HepG2 (cell line): ENCODE measurements around the gene MTA2. TPM values are rescaled to one million over a fixed set of nuclear protein-coding genes. Genes with fewer than 3 reads are reported as not detected.

Experiments
- DDIT3 ChIP-seq: sonication (generic); formaldehyde crosslinking; IDR thresholded peaks from 2 replicates; pipeline ENCODE4 v1.4.0; 2020; ENCODE audit warnings: mild to moderate bottlenecking, missing genetic modification reagents
- FOXA1 ChIP-seq, 2 experiments: fragments of 450-650 bp in 1 of 2; sonication (generic) in 1 of 2; formaldehyde crosslinking in 1 of 2; IDR thresholded peaks; 2 replicates each; pipeline versions ENCODE4 v1.4.0 to v1.6.1; 2016 to 2020; ENCODE audit warnings: missing genetic modification reagents in 1 of 2
- GATAD2A ChIP-seq: IDR thresholded peaks from 2 replicates; pipeline ENCODE4 v1.6.1; 2016
- IKZF1 ChIP-seq: fragments of 450-650 bp; IDR thresholded peaks from 2 replicates; pipeline ENCODE4 v1.7.1; 2016
- IRF9 ChIP-seq: sonication (generic); formaldehyde crosslinking; IDR thresholded peaks from 2 replicates; pipeline ENCODE4 v1.8.0; 2022; ENCODE audit warnings: missing genetic modification reagents, mild to moderate bottlenecking, borderline replicate concordance
- JUNB ChIP-seq: sonication (generic); formaldehyde crosslinking; IDR thresholded peaks from 2 replicates; pipeline ENCODE4 v1.8.0; 2022; ENCODE audit warnings: missing genetic modification reagents, mild to moderate bottlenecking, borderline replicate concordance
- KLF15 ChIP-seq: sonication (generic); formaldehyde crosslinking; IDR thresholded peaks from 2 replicates; pipeline ENCODE4 v1.8.1; 2023; ENCODE audit warnings: borderline replicate concordance, mild to moderate bottlenecking, inconsistent platforms, missing genetic modification reagents, mixed read lengths
- NCOR1 ChIP-seq: fragments of 200-600 bp; sonication (generic); IDR thresholded peaks from 2 replicates; pipeline ENCODE4 v1.7.0; 2017; ENCODE audit warnings: antibody characterized with exemption, low read length, borderline replicate concordance
- NR3C1 ChIP-seq: sonication (generic); formaldehyde crosslinking; IDR thresholded peaks from 2 replicates; pipeline ENCODE4 v1.4.0; 2020; ENCODE audit warnings: missing genetic modification reagents
- PAX8 ChIP-seq: sonication (generic); formaldehyde crosslinking; IDR thresholded peaks from 2 replicates; pipeline ENCODE4 v1.8.0; 2022; ENCODE audit warnings: mild to moderate bottlenecking, missing genetic modification reagents, borderline replicate concordance
- POLR2AphosphoS2 ChIP-seq: IDR thresholded peaks from 2 replicates; pipeline ENCODE4 v1.6.1; 2011; ENCODE audit warnings: low read depth, low read length, improper control_type of control experiment
- RXRB ChIP-seq: IDR thresholded peaks from 2 replicates; pipeline ENCODE4 v1.6.1; 2016; ENCODE audit warnings: borderline replicate concordance, missing genetic modification reagents, missing compliant biosample characterization
- SNAPC2 ChIP-seq: sonication (generic); formaldehyde crosslinking; IDR thresholded peaks from 2 replicates; pipeline ENCODE4 v1.8.1; 2022; ENCODE audit warnings: mild to moderate bottlenecking, missing genetic modification reagents
- SRF ChIP-seq: IDR thresholded peaks from 2 replicates; pipeline ENCODE4 v1.6.1; 2011; ENCODE audit warnings: mild to moderate bottlenecking, low read depth, low read length, moderate library complexity
- STAG1 ChIP-seq: sonication (generic); formaldehyde crosslinking; IDR thresholded peaks from 2 replicates; pipeline ENCODE4 v1.4.0; 2020; ENCODE audit warnings: missing genetic modification reagents
- SYNCRIP ChIP-seq: fragments of 200-400 bp; formaldehyde crosslinking; IDR thresholded peaks from 2 replicates; pipeline ENCODE4 v1.6.1; 2018; ENCODE audit warnings: mild to moderate bottlenecking, low read depth, low read length; ENCODE audit not compliant: insufficient read depth
- ZFP36L2 ChIP-seq: sonication (generic); formaldehyde crosslinking; IDR thresholded peaks from 2 replicates; pipeline ENCODE4 v1.4.0; 2020; ENCODE audit warnings: missing genetic modification reagents
- ZMYM4 ChIP-seq: sonication (generic); formaldehyde crosslinking; IDR thresholded peaks from 2 replicates; pipeline ENCODE4 v1.8.1; 2023; ENCODE audit warnings: mild to moderate bottlenecking, missing genetic modification reagents
- ZNF234 ChIP-seq: sonication (generic); formaldehyde crosslinking; conservative IDR thresholded peaks from 2 replicates; pipeline ENCODE4 v1.5.1; 2020; ENCODE audit warnings: mild to moderate bottlenecking, missing genetic modification reagents
- ZNF24 ChIP-seq: fragments of 450-650 bp; IDR thresholded peaks from 2 replicates; pipeline ENCODE4 v1.6.1; 2017; ENCODE audit warnings: antibody characterized with exemption, mild to moderate bottlenecking
- ZNF383 ChIP-seq: sonication (generic); formaldehyde crosslinking; IDR thresholded peaks from 2 replicates; pipeline ENCODE4 v1.4.0; 2020; ENCODE audit warnings: missing genetic modification reagents, mild to moderate bottlenecking, borderline replicate concordance
- ZNF674 ChIP-seq: sonication (generic); formaldehyde crosslinking; IDR thresholded peaks from 2 replicates; pipeline ENCODE4 v1.5.0; 2020; ENCODE audit warnings: low read depth, mild to moderate bottlenecking, missing genetic modification reagents
- ZNF746 ChIP-seq: sonication (generic); formaldehyde crosslinking; IDR thresholded peaks from 2 replicates; pipeline ENCODE4 v1.8.0; 2022; ENCODE audit warnings: mild to moderate bottlenecking, missing genetic modification reagents
- ZZZ3 ChIP-seq: sonication (generic); formaldehyde crosslinking; IDR thresholded peaks from 2 replicates; pipeline ENCODE4 v1.4.0; 2020; ENCODE audit warnings: missing genetic modification reagents, mild to moderate bottlenecking, borderline replicate concordance
- polyA plus RNA-seq, 8 experiments: library from polyadenylated mRNA; depleted of rRNA in 3 of 8; stranded (reverse) in 7 of 8; unstranded in 1 of 8; fragments of >200 nt; fragmentation: Illumina TruSeq in 4 of 8; extraction: Trizol in 4 of 8; gene quantifications; 2 replicates each; pipeline versions ENCODE4 v1.2.1 to v1.2.3, GENCODE V29; 2011 to 2016; ENCODE audit warnings: low read depth in 4 of 8, missing spikeins in 1 of 8, mixed read lengths in 1 of 8; ENCODE audit not compliant: insufficient read depth in 1 of 8
- total RNA-seq, 5 experiments: library from RNA; depleted of rRNA; stranded (reverse); fragments of >200 nt; fragmentation: Illumina TruSeq; extraction: Trizol; gene quantifications; 2 replicates each; pipeline ENCODE4 v1.2.3, GENCODE V29; 2016; ENCODE audit warnings: low read depth in 1 of 5
- TF ChIP-seq, protein P1 (sequence below): sonication (generic); formaldehyde crosslinking; IDR thresholded peaks from 2 replicates; pipeline ENCODE4 v1.4.0; 2020; ENCODE audit warnings: missing genetic modification reagents

The MTA2 gene
- total and polyA plus RNA-seq, 2 of the 13 experiments (the other 11 are each of a cell fraction or from before 2014, with no cell fraction given): 14.0 to 70.0 TPM

DNA sequence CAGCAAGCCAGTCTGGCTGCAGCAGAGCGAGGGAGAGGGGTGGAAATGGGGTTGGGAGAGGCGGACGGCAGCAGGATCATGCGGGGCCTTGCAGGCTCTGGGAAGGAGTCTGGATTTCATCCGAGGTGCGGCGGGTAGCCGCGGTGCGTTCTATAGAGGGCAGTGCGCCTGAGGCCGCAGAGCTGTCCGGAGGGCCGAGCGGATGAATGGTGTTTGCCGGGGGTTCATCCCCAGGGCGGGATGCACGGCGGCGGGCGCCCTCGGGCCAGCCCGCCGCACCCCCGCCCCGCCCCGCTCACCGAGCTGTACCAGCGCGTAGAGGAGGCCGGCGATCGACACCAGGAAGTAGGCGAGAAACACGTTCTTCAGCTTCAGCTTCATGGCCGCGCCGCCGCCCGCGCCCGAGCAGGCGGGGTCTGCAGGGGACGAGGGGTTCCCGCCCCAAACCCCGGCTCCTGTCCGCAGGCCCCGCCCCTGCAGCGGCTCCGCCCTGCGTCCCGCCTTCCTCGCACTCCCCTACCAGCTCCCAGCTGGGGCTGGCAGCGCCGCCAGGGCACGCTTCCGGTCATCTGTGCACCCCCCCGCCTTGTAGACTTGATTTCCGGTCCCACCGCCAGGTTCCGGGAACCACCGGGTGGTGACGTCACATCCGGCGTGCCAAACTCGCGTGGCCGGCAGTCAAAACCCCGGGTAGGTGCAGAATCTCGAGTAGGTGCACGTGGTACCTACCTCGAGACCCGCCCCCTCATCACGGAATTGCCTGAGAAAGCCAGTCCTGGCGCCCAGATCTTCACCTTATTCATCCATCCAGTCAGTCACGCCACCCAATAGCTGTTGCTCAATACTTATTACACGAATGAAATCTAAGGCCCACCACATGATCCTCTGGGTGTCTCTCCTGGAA lies 20.2 kb upstream of the MTA2 start, which contains the start of gene B3GAT3 (continued):
- no peak for TF ChIP-seq ZZZ3 (CRISPR knock-in tag)
- TF ChIP-seq, protein P1, sequence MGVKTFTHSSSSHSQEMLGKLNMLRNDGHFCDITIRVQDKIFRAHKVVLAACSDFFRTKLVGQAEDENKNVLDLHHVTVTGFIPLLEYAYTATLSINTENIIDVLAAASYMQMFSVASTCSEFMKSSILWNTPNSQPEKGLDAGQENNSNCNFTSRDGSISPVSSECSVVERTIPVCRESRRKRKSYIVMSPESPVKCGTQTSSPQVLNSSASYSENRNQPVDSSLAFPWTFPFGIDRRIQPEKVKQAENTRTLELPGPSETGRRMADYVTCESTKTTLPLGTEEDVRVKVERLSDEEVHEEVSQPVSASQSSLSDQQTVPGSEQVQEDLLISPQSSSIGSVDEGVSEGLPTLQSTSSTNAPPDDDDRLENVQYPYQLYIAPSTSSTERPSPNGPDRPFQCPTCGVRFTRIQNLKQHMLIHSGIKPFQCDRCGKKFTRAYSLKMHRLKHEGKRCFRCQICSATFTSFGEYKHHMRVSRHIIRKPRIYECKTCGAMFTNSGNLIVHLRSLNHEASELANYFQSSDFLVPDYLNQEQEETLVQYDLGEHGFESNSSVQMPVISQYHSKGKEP: no peak
- TF ChIP-seq POLR2AphosphoS2: 0 out of 2 replicates have a peak, but pooled peaks have one; percentile 82
- no peak for TF ChIP-seq DDIT3 (CRISPR knock-in tag)
- TF ChIP-seq FOXA1 (IDR thresholded peaks at IDR 0.05): no peak
- TF ChIP-seq FOXA1 (CRISPR knock-in tag; IDR thresholded peaks at IDR 0.05): no peak
- no peak for TF ChIP-seq ZNF234 (CRISPR knock-in tag)
- TF ChIP-seq NCOR1: peak; percentile 44; the same call in 1 of the 2 replicates
- TF ChIP-seq IRF9 (CRISPR knock-in tag): no peak
- 0 out of 2 replicates have a peak, but pooled peaks have one; percentile 41 for TF ChIP-seq SNAPC2 (CRISPR knock-in tag)
- no peak for TF ChIP-seq ZNF383
- TF ChIP-seq RXRB (CRISPR knock-in tag): peak; percentile 57; the same call in 1 of the 2 replicates
- 0 out of 2 replicates have a peak, but pooled peaks have one; percentile 52 for TF ChIP-seq KLF15 (CRISPR knock-in tag)
- TF ChIP-seq ZFP36L2 (CRISPR knock-in tag): peak; percentile 90; the same call in 1 of the 2 replicates
- TF ChIP-seq GATAD2A (CRISPR knock-in tag): peak; percentile 73
- TF ChIP-seq SRF: no peak
- TF ChIP-seq SYNCRIP: no peak
- 0 out of 2 replicates have a peak, but pooled peaks have one; percentile 15 for TF ChIP-seq STAG1 (CRISPR knock-in tag)
- no peak for TF ChIP-seq ZNF24
- no peak for TF ChIP-seq ZNF746 (CRISPR knock-in tag)
- TF ChIP-seq ZNF674 (CRISPR knock-in tag): 0 out of 2 replicates have a peak, but pooled peaks have one; percentile 71
- no peak for TF ChIP-seq PAX8 (CRISPR knock-in tag)
- TF ChIP-seq ZMYM4: peak; percentile 81; the same call in 1 of the 2 replicates
- TF ChIP-seq JUNB (CRISPR knock-in tag): no peak; the same call in 1 of the 2 replicates
- TF ChIP-seq NR3C1 (CRISPR knock-in tag): no peak
- no peak for TF ChIP-seq IKZF1
